H1 (cell line): Measurements from ENCODE around the gene ECEL1. TPM values are rescaled to one million over a fixed set of nuclear protein-coding genes. Genes with fewer than 3 reads are reported as not detected.

ENCODE experiments used
- CTCF ChIA-PET: fragments of 300-600 bp; sonication (Branson Sonifier 250); formaldehyde crosslinking; loops from one replicate; lab custom pipeline; 2021; ENCODE audit not compliant: partially characterized antibody; lab: Charles Lee
- POLR2A ChIA-PET: fragments of 300-600 bp; sonication (Branson Sonifier 250); formaldehyde crosslinking; loops from one replicate; lab custom pipeline; 2021; ENCODE audit warnings: inconsistent platforms; ENCODE audit not compliant: partially characterized antibody; lab: Charles Lee
- DNase-seq, 2 experiments: peaks; one replicate each; pipeline versions ENCODE4 v3.0.0 to v3.0.0-alpha.2; 2010 to 2022; ENCODE audit warnings: low spot score in 2 of 2, low read depth in 1 of 2, mixed read lengths in 1 of 2
- FAIRE-seq: peaks from 2 replicates; lab custom pipeline; 2011; peaks lifted over from hg19 to GRCh38; lab: Jason Lieb, UNC
- H2AFZ ChIP-seq: 2 replicates; pipeline ENCODE4 v1.8.1; 2012; ENCODE audit warnings: low read length, inconsistent platforms
- H2AK5ac ChIP-seq: 2 replicates; pipeline ENCODE4 v1.6.1; 2013; ENCODE audit warnings: low read depth, low read length
- H2BK120ac ChIP-seq: replicated peaks from 2 replicates; pipeline ENCODE3; 2013; ENCODE audit warnings: low read depth, low read length, inconsistent platforms
- H2BK12ac ChIP-seq: 2 replicates; pipeline ENCODE4 v1.6.1; 2013; ENCODE audit warnings: low read depth, low read length
- H2BK15ac ChIP-seq: 2 replicates; pipeline ENCODE4 v1.6.1; 2013; ENCODE audit warnings: low read length
- H2BK20ac ChIP-seq: 2 replicates; pipeline ENCODE4 v1.6.1; 2013; ENCODE audit warnings: low read length
- H2BK5ac ChIP-seq: 2 replicates; pipeline ENCODE4 v1.6.1; 2013; ENCODE audit warnings: low read depth, low read length
- H3K14ac ChIP-seq: 2 replicates; pipeline ENCODE4 v1.6.1; 2013; ENCODE audit warnings: inconsistent platforms; ENCODE audit not compliant: insufficient read length
- H3K18ac ChIP-seq: 2 replicates; pipeline ENCODE4 v1.6.1; 2013; ENCODE audit warnings: low read length; ENCODE audit errors: extremely low read depth
- H3K23ac ChIP-seq: 2 replicates; pipeline ENCODE4 v1.6.1; 2013; ENCODE audit warnings: inconsistent platforms; ENCODE audit not compliant: insufficient read length
- H3K23me2 ChIP-seq: 2 replicates; pipeline ENCODE4 v1.6.1; 2013; ENCODE audit warnings: low read depth, low read length
- H3K27ac ChIP-seq: 2 replicates; pipeline ENCODE4 v1.6.1; 2011; ENCODE audit warnings: low read depth, low read length, inconsistent platforms
- H3K27me3 ChIP-seq, 4 experiments: replicated peaks in 1 of 4; 1 replicate in 1 of 4; 2 replicates in 3 of 4; pipeline versions ENCODE4 v1.6.1 to v1.8.1; 2011 to 2013; ENCODE audit warnings: low read length in 3 of 4, mild to moderate bottlenecking in 3 of 4, inconsistent platforms in 2 of 4, mixed read lengths in 2 of 4, moderate library complexity in 1 of 4; ENCODE audit not compliant: control insufficient read depth in 3 of 4, insufficient read depth in 3 of 4; ENCODE audit errors: extremely low read depth in 1 of 4
- H3K36me3 ChIP-seq, 4 experiments: 2 replicates each; pipeline versions ENCODE4 v1.6.1 to v1.8.1; 2011 to 2013; ENCODE audit warnings: mild to moderate bottlenecking in 4 of 4, low read length in 3 of 4, moderate library complexity in 2 of 4, control low read depth in 1 of 4, inconsistent platforms in 1 of 4; ENCODE audit not compliant: insufficient read depth in 4 of 4, control insufficient read depth in 2 of 4
- H3K4ac ChIP-seq: replicated peaks from 2 replicates; pipeline ENCODE3; 2013; ENCODE audit warnings: low read length, low read depth, mixed read lengths, inconsistent platforms; ENCODE audit not compliant: insufficient read length
- H3K4me1 ChIP-seq, 4 experiments: replicated peaks in 1 of 4; 1 replicate in 1 of 4; 2 replicates in 3 of 4; pipeline versions ENCODE4 v1.6.1 to v1.8.1; 2011 to 2013; ENCODE audit warnings: low read length in 3 of 4, inconsistent platforms in 2 of 4, mixed read lengths in 1 of 4; ENCODE audit not compliant: insufficient read depth in 4 of 4, control insufficient read depth in 3 of 4
- H3K4me2 ChIP-seq, 2 experiments: 2 replicates each; pipeline versions ENCODE4 v1.6.1 to v1.8.1; 2011 to 2013; ENCODE audit warnings: low read depth in 2 of 2, low read length in 2 of 2, control low read depth in 1 of 2, inconsistent platforms in 1 of 2, mild to moderate bottlenecking in 1 of 2; ENCODE audit not compliant: insufficient read depth in 1 of 2
- H3K4me3 ChIP-seq, 4 experiments: fragments of 200-600, 300-600 bp in 1 of 4; sonication (generic), shearing (Covaris generic), sonication (Bioruptor Twin) in 1 of 4; 2 replicates each; pipeline versions ENCODE4 v1.5.1 to v1.8.1; 2011 to 2016; ENCODE audit warnings: low read length in 4 of 4, low read depth in 3 of 4, control low read depth in 2 of 4, inconsistent platforms in 2 of 4, mild to moderate bottlenecking in 2 of 4, mixed read lengths in 1 of 4, moderate library complexity in 1 of 4; ENCODE audit not compliant: insufficient read depth in 2 of 4; ENCODE audit errors: extremely low read depth in 1 of 4
- H3K56ac ChIP-seq: replicated peaks from 2 replicates; pipeline ENCODE3; 2013; ENCODE audit warnings: low read depth, mild to moderate bottlenecking, mixed read lengths, low read length, inconsistent platforms; ENCODE audit not compliant: insufficient read length
- H3K79me1 ChIP-seq: 2 replicates; pipeline ENCODE4 v1.6.1; 2013; ENCODE audit warnings: low read depth, low read length, control low read depth
- H3K79me2 ChIP-seq, 2 experiments: 2 replicates each; pipeline versions ENCODE4 v1.6.1 to v1.8.1; 2012 to 2013; ENCODE audit warnings: low read length in 2 of 2, mild to moderate bottlenecking in 2 of 2, inconsistent platforms in 1 of 2; ENCODE audit not compliant: insufficient read depth in 2 of 2, control insufficient read depth in 1 of 2
- H3K9ac ChIP-seq, 4 experiments: replicated peaks in 1 of 4; 1 replicate in 1 of 4; 2 replicates in 3 of 4; pipeline versions ENCODE4 v1.6.1 to v1.8.1; 2011 to 2013; ENCODE audit warnings: low read depth in 3 of 4, low read length in 3 of 4, control low read depth in 2 of 4, mild to moderate bottlenecking in 2 of 4, moderate library complexity in 2 of 4, inconsistent platforms in 1 of 4; ENCODE audit errors: extremely low read depth in 1 of 4
- H3K9me3 ChIP-seq, 2 experiments: 2 replicates each; pipeline versions ENCODE4 v1.6.1 to v1.8.1; 2012 to 2013; ENCODE audit warnings: mild to moderate bottlenecking in 2 of 2, moderate library complexity in 2 of 2, control low read depth in 1 of 2, inconsistent platforms in 1 of 2, low read depth in 1 of 2, low read length in 1 of 2, mixed read lengths in 1 of 2; ENCODE audit not compliant: insufficient read depth in 2 of 2
- H4K20me1 ChIP-seq, 2 experiments: replicated peaks in 1 of 2; 2 replicates each; pipeline versions ENCODE3 to v1.8.1; 2011 to 2013; ENCODE audit warnings: inconsistent platforms in 2 of 2, low read length in 2 of 2, mild to moderate bottlenecking in 1 of 2; ENCODE audit not compliant: insufficient read depth in 2 of 2, control insufficient read depth in 1 of 2
- H4K5ac ChIP-seq: 2 replicates; pipeline ENCODE4 v1.6.1; 2013; ENCODE audit warnings: low read length, low read depth, mixed read lengths, inconsistent platforms; ENCODE audit not compliant: insufficient read length
- H4K8ac ChIP-seq: 2 replicates; pipeline ENCODE4 v1.8.0; 2013; ENCODE audit warnings: mild to moderate bottlenecking, moderate library complexity, low read length, inconsistent platforms; ENCODE audit not compliant: insufficient read depth; ENCODE audit errors: extremely low read depth
- H4K91ac ChIP-seq: replicated peaks from 2 replicates; pipeline ENCODE3; 2013; ENCODE audit warnings: low read length, mixed read lengths, inconsistent platforms; ENCODE audit not compliant: insufficient read length
- BACH1 ChIP-seq: IDR thresholded peaks from 2 replicates; pipeline ENCODE4 v1.6.1; 2012; ENCODE audit warnings: low read length, improper control_type of control experiment
- CEBPB ChIP-seq: IDR thresholded peaks from 2 replicates; pipeline ENCODE4 v1.6.1; 2012; ENCODE audit warnings: low read depth, low read length
- CTCF ChIP-seq, 3 experiments: IDR thresholded peaks; 1 replicate in 2 of 3; 2 replicates in 1 of 3; pipeline versions ENCODE4 v1.5.1 to v1.6.1; 2011; ENCODE audit warnings: low read length in 3 of 3, mild to moderate bottlenecking in 3 of 3, inconsistent platforms in 2 of 3, low read depth in 1 of 3, moderate library complexity in 1 of 3; ENCODE audit not compliant: insufficient read depth in 1 of 3; ENCODE audit errors: control extremely low read depth in 1 of 3
- NRF1 ChIP-seq: IDR thresholded peaks from 2 replicates; pipeline ENCODE4 v1.6.1; 2011; ENCODE audit warnings: mild to moderate bottlenecking, low read depth, low read length, improper control_type of control experiment
- RAD21 ChIP-seq, 2 experiments: IDR thresholded peaks in 1 of 2; conservative IDR thresholded peaks in 1 of 2; 2 replicates each; pipeline ENCODE4 v1.6.1; 2011; ENCODE audit warnings: low read depth in 2 of 2, low read length in 2 of 2, improper control_type of control experiment in 1 of 2, inconsistent platforms in 1 of 2, mild to moderate bottlenecking in 1 of 2, moderate library complexity in 1 of 2
- SAP30 ChIP-seq: fragments of 300-600 bp; sonication (generic); IDR thresholded peaks from 2 replicates; pipeline ENCODE4 v1.7.1; 2012; ENCODE audit warnings: low read length, moderate library complexity, mild to moderate bottlenecking, inconsistent platforms; ENCODE audit not compliant: insufficient read depth, insufficient replicate concordance
- SRF ChIP-seq: IDR thresholded peaks from 2 replicates; pipeline ENCODE4 v1.6.1; 2011; ENCODE audit warnings: mild to moderate bottlenecking, low read depth, low read length, moderate library complexity
- YY1 ChIP-seq: IDR thresholded peaks from 2 replicates; pipeline ENCODE4 v1.6.1; 2011; ENCODE audit warnings: low read depth, mild to moderate bottlenecking, low read length
- WGBS, 2 experiments: shearing (Covaris generic) in 1 of 2; methylation state at CpG; one replicate each; pipeline versions ENCODE4 v1.1.6 to v1.1.7; 2013 to 2015; ENCODE audit warnings: low lambda C conversion rate in 2 of 2, mixed read lengths in 2 of 2, inconsistent platforms in 1 of 2, low coverage in 1 of 2, missing lambda C conversion rate in 1 of 2; ENCODE audit not compliant: insufficient replicate concordance in 2 of 2, insufficient coverage in 1 of 2, insufficient read length in 1 of 2; ENCODE audit errors: extremely low coverage in 1 of 2, missing lambda C conversion rate in 1 of 2; 5-methylcytosine and 5-hydroxymethylcytosine counted together
- polyA plus RNA-seq, 7 experiments: library from polyadenylated mRNA; depleted of rRNA in 3 of 7; stranded (reverse) in 5 of 7; unstranded in 2 of 7; fragments of >200 nt in 5 of 7; fragments of 200-250 nt in 2 of 7; gene quantifications; 1 replicate in 5 of 7; 2 replicates in 1 of 7; 4 replicates in 1 of 7; pipeline versions ENCODE4 v1.2.1 to v1.2.3, GENCODE V29; 2011 to 2013; ENCODE audit warnings: missing spikeins in 2 of 7, mixed read lengths in 2 of 7
- total RNA-seq: library from RNA; stranded (reverse); fragmentation: NEBNext Ultra II Directional; extraction: Animal tissue kit (Norgen Biotek cat#: 25700); gene quantifications from 2 replicates; pipeline ENCODE4 v1.2.1, GENCODE V29; 2021

Gene ECEL1
- total and polyA plus RNA-seq, 2 of the 8 experiments (the other 6 are each of a cell fraction or from before 2014, with no cell fraction given): 7.7 to 20.2 TPM

GRCh38 chr2:232444409-232445148 is 43.1 kb downstream of the ECEL1 start:
- ChIA-PET POLR2A (interaction anchor here (0.8 to 1.4 kb wide), 2 partner anchors 79 to 189 kb away, joined by 3 to 5 read pairs; no protein-coding TSS in a partner anchor), CTCF (interaction anchor here (0.5 to 2.2 kb wide), 29 partner anchors 10 to 534 kb away, joined by 3 to 46 read pairs (median 4); partner anchors contain the start of gene PRSS56)
- DNase-seq (peak; percentile 44 to 82), FAIRE-seq (no peak)
- H2AFZ ChIP-seq: peak overlapping the region; percentile 4; the same call in 1 of the 2 replicates
- no peaks in the 10 kb centered on the region for H4K20me1 ChIP-seq
- H4K5ac ChIP-seq: no peak overlapping the region
- no peaks in the 10 kb centered on the region for H3K36me3 ChIP-seq
- peak overlapping the region; percentile 25 for H3K56ac ChIP-seq
- H2AK5ac ChIP-seq: peak overlapping the region; percentile 60; the same call in 1 of the 2 replicates
- no peak overlapping the region for H3K4me3 ChIP-seq
- no peaks in the 10 kb centered on the region for H3K79me2 ChIP-seq
- no peak overlapping the region for H3K4me2 ChIP-seq
- H3K14ac ChIP-seq: no peak overlapping the region
- 91% methylated on average over 18 of the region's 21 CpGs; no CpG with 5 or more reads in 1 of the 2 experiments for WGBS, 2 experiments
- H2BK5ac ChIP-seq: peak overlapping the region; percentile 94; the same call in 1 of the 2 replicates
- H3K9ac ChIP-seq: no peak overlapping the region
- H2BK120ac ChIP-seq: peak overlapping the region; percentile 28
- H2BK12ac ChIP-seq: peak overlapping the region; percentile 96
- H3K27me3 ChIP-seq: no peaks in the 10 kb centered on the region; a peak in 2 of 7 replicates
- H2BK20ac ChIP-seq: 0 out of 2 replicates have a peak overlapping the region, but pooled peaks have one; percentile 80
- H3K23ac ChIP-seq: no peak overlapping the region
- H3K4ac ChIP-seq: peak overlapping the region; percentile 65
- no peak overlapping the region for H3K27ac ChIP-seq
- H3K4me1 ChIP-seq: peaks cover 0 to 12% (median 5%) of the 10 kb centered on the region in 4 experiments; a peak in 5 of 7 replicates
- H3K79me1 ChIP-seq: no peaks in the 10 kb centered on the region
- H4K8ac ChIP-seq: peak overlapping the region; percentile 22; the same call in 1 of the 2 replicates
- H2BK15ac ChIP-seq: peak overlapping the region; percentile 61; the same call in 1 of the 2 replicates
- peak overlapping the region; percentile 98 for H4K91ac ChIP-seq
- no peaks in the 10 kb centered on the region for H3K9me3 ChIP-seq
- no peaks in the 10 kb centered on the region for H3K23me2 ChIP-seq
- H3K18ac ChIP-seq: peak overlapping the region; percentile 71
- peak; percentile 94 for TF ChIP-seq BACH1
- TF ChIP-seq CTCF (IDR thresholded peaks at IDR 0.05; ENCODE audit: control extremely low read depth in 1 of 3, insufficient read depth in 1 of 3, low read depth in 1 of 3, low read length in 3 of 3): peak; percentile 70 to 88 (median 80)
- 0 out of 2 replicates have a peak, but pooled peaks have one; percentile 17 for TF ChIP-seq YY1
- TF ChIP-seq SRF: no peak
- no peak for TF ChIP-seq CEBPB
- no peak for TF ChIP-seq SAP30
- no peak for TF ChIP-seq NRF1
- peak in 1 of 2 experiments; percentile 38; a peak in 2 of 4 replicates for TF ChIP-seq RAD21 (IDR thresholded peaks at IDR 0.05 in 1 of 2, conservative IDR thresholded peaks at IDR 0.05 in 1 of 2; ENCODE audit: low read depth in 2 of 2, low read length in 2 of 2)
